GM12892 (cell line): ENCODE data around the gene MYL3. TPM values are rescaled to one million over a fixed set of nuclear protein-coding genes. Genes with fewer than 3 reads are reported as not detected.
A peak's percentile ranks its signal among the peaks of the same experiment; 100 is the strongest.
"Not testable (repeated sequence)": the region's sequence is repeated elsewhere in the genome, so short reads cannot be mapped to it uniquely, and the experiment has no call there.

Experiments used
- DNase-seq: peaks from one replicate; pipeline ENCODE4 v3.0.0; 2011; ENCODE audit not compliant: insufficient read length
- FAIRE-seq: peaks from 2 replicates; lab custom pipeline; 2011; peaks lifted over from hg19 to GRCh38; lab: Jason Lieb, UNC
- POLR2A ChIP-seq: IDR thresholded peaks from 2 replicates; pipeline ENCODE4 v1.6.1; 2011; ENCODE audit warnings: low read depth, low read length, control low read depth
- POLR2AphosphoS5 ChIP-seq: IDR thresholded peaks from 2 replicates; pipeline ENCODE4 v1.6.1; 2011; ENCODE audit warnings: low read depth, low read length, control low read depth
- TAF1 ChIP-seq: IDR thresholded peaks from 2 replicates; pipeline ENCODE4 v1.6.1; 2011; ENCODE audit warnings: low read depth, mild to moderate bottlenecking, control low read depth, low read length, borderline replicate concordance
- polyA plus RNA-seq: library from polyadenylated mRNA; unstranded; fragments of >200 nt; gene quantifications from one replicate; pipeline ENCODE4 v1.2.1, GENCODE V29; 2012; ENCODE audit warnings: missing spikeins, inconsistent platforms; ENCODE audit not compliant: missing spikeins

MYL3 gene
- 0.47 TPM for polyA plus RNA-seq

- no peak for TF ChIP-seq TAF1
- FAIRE-seq, result no peak
- DNase-seq, result no peak
Measured at GRCh38 chr3:46863261-46863782, at the start of gene MYL3. TSS of gene MYL3 (minus strand) at chr3:46863444. CDS start at chr3:46863390, 54 bp downstream.

- no peak for FAIRE-seq
- no peak for DNase-seq
- no peak for TF ChIP-seq POLR2A
- TF ChIP-seq TAF1, result no peak
- no peak for TF ChIP-seq POLR2AphosphoS5
Measured at GRCh38 chr3:46912986-46913385, 49.7 kb upstream of the MYL3 start.

GRCh38 chr3:46910914-46911313 lies 47.7 kb upstream of the MYL3 start:
- DNase-seq, FAIRE-seq: not testable (repeated sequence)

- FAIRE-seq (no peak), DNase-seq (no peak)
- TF ChIP-seq TAF1, result no peak
- no peak for TF ChIP-seq POLR2A
- TF ChIP-seq POLR2AphosphoS5, result no peak
Measured at GRCh38 chr3:46910166-46910760, 47.0 kb upstream of the MYL3 start.

GRCh38 chr3:46909535-46910161 lies 46.4 kb upstream of the MYL3 start:
- FAIRE-seq (peak; percentile 78), DNase-seq (peak; percentile 93)
- TF ChIP-seq POLR2A (no peak), POLR2AphosphoS5 (no peak), TAF1 (no peak)

GRCh38 chr3:46908986-46909534 lies 45.8 kb upstream of the MYL3 start:
- no peak for DNase-seq
- FAIRE-seq, result no peak

GRCh38 chr3:46908294-46908985 lies 45.2 kb upstream of the MYL3 start:
- TF ChIP-seq POLR2A, result no peak
- no peak for FAIRE-seq
- DNase-seq, result no peak

More at GRCh38 chr3:46908986-46909534, 45.8 kb upstream of the MYL3 start:
- TF ChIP-seq POLR2AphosphoS5, result no peak
- TF ChIP-seq TAF1, result no peak
- TF ChIP-seq POLR2A, result no peak

- TF ChIP-seq POLR2AphosphoS5 (no peak), POLR2A (no peak), TAF1 (no peak)
- no peak for FAIRE-seq
- DNase-seq, result no peak
Measured at GRCh38 chr3:46907960-46908293, 44.7 kb upstream of the MYL3 start.

GRCh38 chr3:46907271-46907670 lies 44.0 kb upstream of the MYL3 start:
- DNase-seq (no peak), FAIRE-seq (no peak)
- TF ChIP-seq POLR2A, result no peak
- TF ChIP-seq TAF1, result no peak
- TF ChIP-seq POLR2AphosphoS5, result no peak

GRCh38 chr3:46906471-46907058 lies 43.3 kb upstream of the MYL3 start:
- FAIRE-seq (no peak), DNase-seq (no peak)
- no peak for TF ChIP-seq TAF1
- no peak for TF ChIP-seq POLR2A

- DNase-seq (no peak), FAIRE-seq (no peak)
- no peak for TF ChIP-seq POLR2A
- no peak for TF ChIP-seq POLR2AphosphoS5
- no peak for TF ChIP-seq TAF1
Measured at GRCh38 chr3:46905661-46906451, 42.6 kb upstream of the MYL3 start.
